ENCODE measurements around the gene PHLDB2. TPM values are rescaled to one million over a fixed set of nuclear protein-coding genes. Genes with fewer than 3 reads are reported as not detected.

Gene PHLDB2
- total RNA-seq, 6 donors from 2014 or later, result 22.4 to 67.1 (median 42.7) TPM

DNA sequence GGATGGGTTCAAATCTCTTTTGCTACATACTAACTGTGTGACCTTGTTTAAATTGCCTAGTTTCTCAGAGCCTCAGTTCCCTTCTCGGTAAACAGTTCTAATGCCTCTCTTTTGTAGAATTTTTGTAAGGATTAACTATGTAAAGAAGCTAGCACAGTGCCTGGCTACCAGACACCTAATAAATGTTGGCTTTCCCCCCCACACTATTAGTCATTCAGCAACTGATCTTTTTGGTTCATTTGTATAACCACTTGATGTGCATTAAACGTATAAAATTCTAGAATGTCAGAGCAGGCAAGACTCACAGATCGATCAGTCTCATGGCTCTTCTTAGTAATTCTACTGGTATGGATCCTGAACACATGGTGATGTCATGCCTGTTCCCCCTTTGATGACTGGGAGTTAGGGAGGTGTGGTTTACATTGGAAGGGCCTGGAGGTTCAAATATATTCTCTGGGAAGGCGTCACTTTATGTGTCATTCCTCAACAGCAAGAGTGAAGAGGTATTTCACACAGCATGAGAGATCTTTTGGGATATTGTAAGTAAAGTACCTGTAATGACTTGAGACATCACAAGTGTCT is 146.1 kb downstream of the PHLDB2 start:
- no peak for DNase-seq
- no peak overlapping the region for H3K27ac ChIP-seq
- no peaks in the 10 kb centered on the region for H3K4me1 ChIP-seq
- no peak for TF ChIP-seq POLR2A (IDR thresholded peaks at IDR 0.05)
- no peak for TF ChIP-seq EP300 (IDR thresholded peaks at IDR 0.05)
- no peak for TF ChIP-seq CTCF (IDR thresholded peaks at IDR 0.05)
- no peak for TF ChIP-seq POLR2AphosphoS5 (IDR thresholded peaks at IDR 0.05)
- no peaks in the 10 kb centered on the region for H3K9me3 ChIP-seq
- no peaks in the 10 kb centered on the region for H3K27me3 ChIP-seq
- no peak for ATAC-seq (ENCODE audit: low FRiP score in 2 of 2)
- WGBS, 2 donors, result 70 to 92% methylated on average over 4 of the region's 4 CpGs
- H3K4me3 ChIP-seq, result no peak overlapping the region
- no peaks in the 10 kb centered on the region for H3K36me3 ChIP-seq

- 41 to 60% methylated on average over 1 of the region's 1 CpG for WGBS, 2 donors
- DNase-seq, result no peak
- peaks cover 0 to 4% (median 2%) of the 10 kb centered on the region in 4 donors for H3K4me1 ChIP-seq
Observed at GRCh38 chr3:112007633-112008032, 148.6 kb downstream of the PHLDB2 start.

DNA sequence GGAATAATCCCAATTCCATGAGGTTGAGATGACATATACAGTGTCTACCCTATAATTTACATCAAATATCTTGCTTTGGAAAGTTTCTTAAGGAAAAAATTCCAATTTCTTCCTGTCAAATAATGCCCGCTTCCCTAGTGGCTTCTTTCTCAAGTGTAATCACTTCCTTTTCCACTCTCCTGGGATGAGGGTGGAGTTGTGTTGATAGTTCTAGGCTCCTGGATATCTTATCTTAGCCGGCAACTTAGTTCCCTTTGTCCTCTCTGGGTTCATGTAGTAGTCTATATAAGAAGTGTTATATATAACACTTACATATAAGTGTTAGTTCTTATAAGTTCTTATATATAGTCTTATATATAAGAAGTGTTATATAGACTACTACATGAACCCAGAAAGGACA is 150.6 kb downstream of the PHLDB2 start:
- Histone ChIP-seq H3K36me3 (no peaks in the 10 kb centered on the region), H3K4me3 (no peak overlapping the region), H3K27ac (no peak overlapping the region), H3K9me3 (no peaks in the 10 kb centered on the region), H3K27me3 (no peaks in the 10 kb centered on the region), H3K4me1 (peaks cover 0 to 15% (median 7%) of the 10 kb centered on the region in 4 donors)
- TF ChIP-seq CTCF (IDR thresholded peaks at IDR 0.05), result no peak
- TF ChIP-seq EP300 (IDR thresholded peaks at IDR 0.05), result no peak
- no peak for TF ChIP-seq POLR2A (IDR thresholded peaks at IDR 0.05)
- TF ChIP-seq POLR2AphosphoS5 (IDR thresholded peaks at IDR 0.05), result no peak
- no peak for ATAC-seq (ENCODE audit: low FRiP score in 2 of 2)
- 76 to 83% methylated on average over 2 of the region's 2 CpGs for WGBS, 2 donors
- no peak for DNase-seq

More at GRCh38 chr3:112007633-112008032, 148.6 kb downstream of the PHLDB2 start:
- H3K27ac ChIP-seq, result no peak overlapping the region
- H3K4me3 ChIP-seq, result no peak overlapping the region
- TF ChIP-seq POLR2A (IDR thresholded peaks at IDR 0.05) (no peak), POLR2AphosphoS5 (IDR thresholded peaks at IDR 0.05) (no peak), EP300 (IDR thresholded peaks at IDR 0.05) (no peak), CTCF (IDR thresholded peaks at IDR 0.05) (no peak)
- no peaks in the 10 kb centered on the region for H3K9me3 ChIP-seq
- H3K36me3 ChIP-seq, result no peaks in the 10 kb centered on the region
- H3K27me3 ChIP-seq, result no peaks in the 10 kb centered on the region
- ATAC-seq (ENCODE audit: low FRiP score in 2 of 2), result no peak

DNA sequence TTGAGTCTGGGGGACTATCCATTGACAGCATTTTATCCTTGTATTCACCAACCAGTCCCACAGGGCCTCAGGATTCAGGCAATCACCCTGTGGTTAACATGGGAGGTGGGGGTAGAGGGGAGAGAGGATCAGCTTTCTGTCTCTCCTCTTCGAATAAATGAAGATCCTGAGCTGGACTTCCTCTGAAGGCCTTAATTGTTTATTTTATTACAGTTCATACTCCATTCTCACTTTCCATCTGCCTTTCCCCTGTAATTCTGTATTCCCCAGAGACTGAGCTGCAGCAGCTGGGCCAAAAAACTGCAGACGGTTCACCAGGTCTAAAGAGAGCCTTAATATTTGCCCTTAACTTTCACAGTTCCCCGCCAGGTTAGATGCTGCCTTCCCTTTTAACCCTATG is 151.6 kb downstream of the PHLDB2 start:
- H3K36me3 ChIP-seq, result no peaks in the 10 kb centered on the region
- peaks cover 0 to 15% (median 7%) of the 10 kb centered on the region in 4 donors for H3K4me1 ChIP-seq
- DNase-seq (no peak), ATAC-seq (ENCODE audit: low FRiP score in 2 of 2) (no peak)
- no peaks in the 10 kb centered on the region for H3K27me3 ChIP-seq
- no peaks in the 10 kb centered on the region for H3K9me3 ChIP-seq
- no peak overlapping the region for H3K27ac ChIP-seq
- WGBS, 2 donors, result 76 to 84% methylated on average over 3 of the region's 3 CpGs
- no peak for TF ChIP-seq EP300 (IDR thresholded peaks at IDR 0.05)
- no peak overlapping the region for H3K4me3 ChIP-seq

DNA sequence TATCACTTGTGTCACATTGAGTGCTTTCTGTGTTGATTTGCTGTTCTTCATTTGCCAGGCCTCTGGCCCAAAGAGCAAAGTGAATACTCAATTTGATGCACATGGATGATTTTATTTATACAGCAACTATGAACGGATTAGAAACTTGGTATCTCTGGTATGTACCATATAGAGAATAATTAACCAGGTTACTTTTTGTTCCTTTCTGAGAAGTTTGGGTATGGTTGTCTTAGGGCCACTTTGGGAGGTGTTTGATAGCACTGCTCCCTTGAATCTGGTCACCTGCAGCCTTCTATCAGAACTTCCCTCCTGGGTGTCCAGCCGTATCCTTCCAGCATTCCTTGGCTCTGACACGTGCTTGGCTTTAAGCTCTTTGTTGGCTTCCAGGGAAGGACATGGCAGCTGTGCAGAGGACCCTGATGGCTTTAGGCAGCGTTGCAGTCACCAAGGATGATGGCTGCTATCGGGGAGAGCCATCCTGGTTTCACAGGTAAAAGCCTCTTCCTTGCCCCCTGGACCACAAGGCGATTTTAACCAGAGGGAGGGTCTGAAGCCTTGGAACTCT is 152.4 kb downstream of the PHLDB2 start:
- no peaks in the 10 kb centered on the region for H3K9me3 ChIP-seq
- no peaks in the 10 kb centered on the region for H3K36me3 ChIP-seq
- H3K27ac ChIP-seq, result no peak overlapping the region
- TF ChIP-seq POLR2A (IDR thresholded peaks at IDR 0.05), result no peak
- TF ChIP-seq CTCF (IDR thresholded peaks at IDR 0.05), result no peak
- TF ChIP-seq EP300 (IDR thresholded peaks at IDR 0.05), result no peak
- no peak for TF ChIP-seq POLR2AphosphoS5 (IDR thresholded peaks at IDR 0.05)
- no peaks in the 10 kb centered on the region for H3K27me3 ChIP-seq
- H3K4me1 ChIP-seq, result peaks cover 0 to 15% (median 7%) of the 10 kb centered on the region in 4 donors
- no peak for DNase-seq
- no peak for ATAC-seq (ENCODE audit: low FRiP score in 2 of 2)
- H3K4me3 ChIP-seq, result no peak overlapping the region
- WGBS, 2 donors, result 78 to 88% methylated on average over 6 of the region's 6 CpGs

Data from upper lobe of left lung (tissue), 6 donors.